Stimulated activated CD8-positive, alpha-beta memory T cell treated with anti-CD3 and anti-CD28 coated beads, Interleukin-12 subunit alpha, Interleukin-12 subunit beta, amount 100 ng/mL, for 4 hours (primary cell): ENCODE results near the gene P3H4.

Experiments used
- DNase-seq: peaks from one replicate; pipeline ENCODE4 v3.0.0-alpha.2; 2020; ENCODE audit warnings: low read depth

P3H4 gene

DNA sequence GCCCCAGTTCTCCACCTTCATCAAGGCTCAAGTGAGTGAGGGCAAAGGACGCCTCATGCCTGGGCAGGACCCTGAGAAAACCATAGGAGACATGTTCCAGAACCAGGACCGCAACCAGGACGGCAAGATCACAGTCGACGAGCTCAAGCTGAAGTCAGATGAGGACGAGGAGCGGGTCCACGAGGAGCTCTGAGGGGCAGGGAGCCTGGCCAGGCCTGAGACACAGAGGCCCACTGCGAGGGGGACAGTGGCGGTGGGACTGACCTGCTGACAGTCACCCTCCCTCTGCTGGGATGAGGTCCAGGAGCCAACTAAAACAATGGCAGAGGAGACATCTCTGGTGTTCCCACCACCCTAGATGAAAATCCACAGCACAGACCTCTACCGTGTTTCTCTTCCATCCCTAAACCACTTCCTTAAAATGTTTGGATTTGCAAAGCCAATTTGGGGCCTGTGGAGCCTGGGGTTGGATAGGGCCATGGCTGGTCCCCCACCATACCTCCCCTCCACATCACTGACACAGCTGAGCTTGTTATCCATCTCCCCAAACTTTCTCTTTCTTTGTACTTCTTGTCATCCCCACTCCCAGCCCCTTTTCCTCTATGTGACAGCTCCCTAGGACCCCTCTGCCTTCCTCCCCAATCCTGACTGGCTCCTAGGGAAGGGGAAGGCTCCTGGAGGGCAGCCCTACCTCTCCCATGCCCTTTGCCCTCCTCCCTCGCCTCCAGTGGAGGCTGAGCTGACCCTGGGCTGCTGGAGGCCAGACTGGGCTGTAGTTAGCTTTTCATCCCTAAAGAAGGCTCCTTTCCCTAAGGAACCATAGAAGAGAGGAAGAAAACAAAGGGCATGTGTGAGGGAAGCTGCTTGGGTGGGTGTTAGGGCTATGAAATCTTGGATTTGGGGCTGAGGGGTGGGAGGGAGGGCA lies 10.7 kb upstream of the P3H4 start:
- no peak for DNase-seq

DNA sequence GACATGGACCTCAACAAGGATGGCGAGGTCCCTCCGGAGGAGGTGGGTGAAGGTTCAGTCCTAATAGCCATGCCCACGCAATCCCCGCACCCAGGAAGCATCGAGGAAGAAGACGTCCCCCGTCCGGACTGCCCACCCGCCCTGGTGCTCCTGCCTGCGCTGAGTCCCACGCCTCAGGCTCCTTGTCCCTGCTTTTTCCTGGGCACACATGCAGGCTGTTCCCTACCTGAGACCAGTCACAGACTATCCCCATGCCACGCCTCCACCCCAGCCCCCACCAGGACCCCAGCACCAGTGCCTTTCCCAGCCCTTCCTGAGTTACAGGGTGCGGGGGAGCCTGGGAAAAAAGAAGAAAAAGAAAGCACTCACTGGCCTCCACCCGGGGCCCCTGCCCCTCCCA lies 10.0 kb upstream of the P3H4 start:
- DNase-seq: no peak

DNA sequence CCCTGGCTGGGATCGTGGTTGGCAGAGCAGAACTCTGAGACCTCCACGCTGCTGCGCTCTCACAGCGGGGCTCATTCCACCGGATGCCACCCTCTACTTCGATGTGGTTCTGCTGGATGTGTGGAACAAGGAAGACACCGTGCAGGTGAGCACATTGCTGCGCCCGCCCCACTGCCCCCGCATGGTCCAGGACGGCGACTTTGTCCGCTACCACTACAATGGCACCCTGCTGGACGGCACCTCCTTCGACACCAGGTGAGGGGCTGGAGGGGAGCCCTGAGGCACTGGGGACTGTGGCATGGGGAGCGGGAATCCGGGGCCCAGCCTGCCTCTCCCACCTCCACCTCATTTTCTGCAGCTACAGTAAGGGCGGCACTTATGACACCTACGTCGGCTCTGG lies 6.3 kb upstream of the P3H4 start:
- DNase-seq: no peak

DNA sequence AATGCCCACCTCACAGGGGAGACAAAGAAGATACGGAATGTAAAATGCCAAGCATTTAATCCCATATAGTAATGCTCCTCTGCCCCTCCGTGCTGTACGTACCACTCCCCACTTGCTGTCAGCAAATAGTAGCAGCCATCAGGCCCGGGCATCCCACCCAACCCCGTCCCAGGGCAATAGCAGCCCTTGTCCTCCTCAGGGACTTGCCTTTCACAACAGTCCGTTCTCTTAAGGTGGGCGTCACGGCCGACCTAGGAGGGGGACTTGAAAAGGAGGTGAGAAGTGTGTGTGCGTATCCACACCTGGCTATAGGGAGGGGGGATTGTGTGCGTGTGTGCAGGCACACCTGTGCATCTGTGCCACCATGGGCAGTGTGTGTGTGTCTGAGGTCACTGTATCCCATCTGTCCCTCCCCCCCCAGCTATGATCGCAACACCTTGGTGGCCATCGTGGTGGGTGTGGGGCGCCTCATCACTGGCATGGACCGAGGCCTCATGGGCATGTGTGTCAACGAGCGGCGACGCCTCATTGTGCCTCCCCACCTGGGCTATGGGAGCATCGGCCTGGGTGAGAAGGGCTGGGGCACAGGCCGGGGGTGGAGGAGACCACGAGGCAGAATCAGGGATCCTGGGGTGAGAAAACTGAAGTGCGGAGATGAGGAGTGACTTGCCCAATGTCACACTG lies 5.0 kb upstream of the P3H4 start:
- DNase-seq: no peak

DNA sequence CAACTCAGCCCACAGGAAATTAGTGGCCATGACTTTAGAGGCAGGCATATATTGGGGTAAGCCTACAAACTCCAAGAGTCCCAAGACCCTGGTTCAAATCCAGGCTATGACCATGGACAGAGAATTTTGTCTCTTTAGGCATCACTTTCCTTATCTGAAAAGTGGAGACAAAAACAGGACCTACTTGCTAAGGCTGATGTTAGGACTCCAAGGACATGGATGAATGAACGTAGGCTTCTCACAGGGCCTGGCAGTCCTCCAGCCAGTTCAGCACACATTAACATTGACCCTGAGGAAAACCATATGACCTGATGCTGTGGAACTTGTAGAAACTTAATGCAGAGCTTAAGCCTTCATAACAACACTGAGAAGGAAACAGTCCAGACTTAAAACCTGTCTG lies 2.4 kb upstream of the P3H4 start:
- DNase-seq: no peak

DNA sequence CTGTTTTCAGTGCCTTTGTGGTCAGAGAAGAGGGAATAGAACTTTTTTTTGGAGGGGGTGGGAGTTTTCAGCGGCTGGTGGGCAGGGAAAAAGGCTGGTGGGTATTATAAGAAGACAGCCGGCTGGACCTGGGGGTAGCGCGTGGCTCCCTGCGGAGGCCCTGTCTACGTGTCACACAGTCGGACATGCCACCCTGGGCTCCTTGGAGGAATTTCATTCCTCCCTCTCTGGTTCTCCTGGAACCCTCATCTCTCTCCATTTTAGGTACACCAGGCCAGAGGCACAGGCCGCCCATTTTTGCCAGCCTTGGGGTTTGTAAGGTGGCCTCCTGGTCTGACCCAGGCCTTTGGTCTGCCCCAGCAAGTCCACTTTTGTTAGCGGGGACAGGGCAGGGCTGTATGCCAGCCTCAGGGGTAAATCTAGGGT lies 2.0 kb upstream of the P3H4 start:
- no peak for DNase-seq

DNA sequence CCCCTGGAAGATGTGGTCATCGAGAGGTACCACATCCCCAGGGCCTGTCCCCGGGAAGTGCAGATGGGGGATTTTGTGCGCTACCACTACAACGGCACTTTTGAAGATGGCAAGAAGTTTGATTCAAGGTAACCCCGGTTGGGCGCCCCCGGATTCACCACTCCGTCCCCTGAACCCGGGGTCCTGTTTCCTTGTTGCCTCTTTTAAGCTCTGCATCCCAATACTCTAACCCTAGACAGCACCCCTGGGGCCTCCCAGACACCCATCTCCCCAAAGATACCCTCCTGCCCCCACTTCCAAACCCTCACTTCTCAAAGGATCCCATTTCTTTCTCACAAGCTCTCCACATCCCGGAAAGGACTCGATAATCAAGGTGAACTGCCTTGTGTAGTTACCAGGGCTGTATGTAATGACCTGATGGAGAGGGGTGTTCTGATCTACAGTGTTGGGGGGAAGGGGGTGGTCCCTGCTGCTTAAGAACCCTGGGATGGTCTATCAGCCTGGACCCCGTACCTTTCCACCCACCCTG lies 1.5 kb upstream of the P3H4 start:
- DNase-seq: no peak

DNA sequence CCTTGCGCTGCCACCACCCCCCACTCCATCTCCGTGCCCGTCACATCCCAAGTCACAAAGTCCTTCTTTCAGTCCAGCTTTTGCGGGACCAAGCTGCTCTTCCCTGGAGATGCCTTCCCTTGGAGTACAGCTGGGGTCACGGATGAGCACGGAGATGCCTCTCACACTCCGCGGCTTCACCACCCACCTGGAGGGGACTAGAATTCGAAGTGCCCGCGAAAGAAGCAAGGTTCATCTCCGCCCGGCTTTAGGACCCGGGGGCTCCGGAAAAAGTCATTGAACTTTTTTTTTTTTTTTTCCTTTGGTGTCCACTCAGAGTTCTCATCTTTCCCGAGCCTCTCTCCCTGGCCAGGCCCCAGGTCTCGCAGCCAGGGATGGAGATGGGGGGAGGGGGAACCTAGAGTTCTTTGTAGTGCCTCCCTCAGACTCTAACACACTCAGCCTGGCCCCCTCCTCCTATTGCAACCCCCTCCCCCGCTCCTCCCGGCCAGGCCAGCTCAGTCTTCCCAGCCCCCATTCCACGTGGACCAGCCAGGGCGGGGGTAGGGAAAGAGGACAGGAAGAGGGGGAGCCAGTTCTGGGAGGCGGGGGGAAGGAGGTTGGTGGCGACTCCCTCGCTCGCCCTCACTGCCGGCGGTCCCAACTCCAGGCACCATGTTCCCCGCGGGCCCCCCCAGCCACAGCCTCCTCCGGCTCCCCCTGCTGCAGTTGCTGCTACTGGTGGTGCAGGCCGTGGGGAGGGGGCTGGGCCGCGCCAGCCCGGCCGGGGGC lies 817 bp upstream of the P3H4 start, which contains the start of gene FKBP10:
TSS of gene FKBP10 (plus strand) at position 624 of the 771 bp plus-strand sequence. CDS start at position 655, 31 bp downstream.
- peak; percentile 25 for DNase-seq

DNA sequence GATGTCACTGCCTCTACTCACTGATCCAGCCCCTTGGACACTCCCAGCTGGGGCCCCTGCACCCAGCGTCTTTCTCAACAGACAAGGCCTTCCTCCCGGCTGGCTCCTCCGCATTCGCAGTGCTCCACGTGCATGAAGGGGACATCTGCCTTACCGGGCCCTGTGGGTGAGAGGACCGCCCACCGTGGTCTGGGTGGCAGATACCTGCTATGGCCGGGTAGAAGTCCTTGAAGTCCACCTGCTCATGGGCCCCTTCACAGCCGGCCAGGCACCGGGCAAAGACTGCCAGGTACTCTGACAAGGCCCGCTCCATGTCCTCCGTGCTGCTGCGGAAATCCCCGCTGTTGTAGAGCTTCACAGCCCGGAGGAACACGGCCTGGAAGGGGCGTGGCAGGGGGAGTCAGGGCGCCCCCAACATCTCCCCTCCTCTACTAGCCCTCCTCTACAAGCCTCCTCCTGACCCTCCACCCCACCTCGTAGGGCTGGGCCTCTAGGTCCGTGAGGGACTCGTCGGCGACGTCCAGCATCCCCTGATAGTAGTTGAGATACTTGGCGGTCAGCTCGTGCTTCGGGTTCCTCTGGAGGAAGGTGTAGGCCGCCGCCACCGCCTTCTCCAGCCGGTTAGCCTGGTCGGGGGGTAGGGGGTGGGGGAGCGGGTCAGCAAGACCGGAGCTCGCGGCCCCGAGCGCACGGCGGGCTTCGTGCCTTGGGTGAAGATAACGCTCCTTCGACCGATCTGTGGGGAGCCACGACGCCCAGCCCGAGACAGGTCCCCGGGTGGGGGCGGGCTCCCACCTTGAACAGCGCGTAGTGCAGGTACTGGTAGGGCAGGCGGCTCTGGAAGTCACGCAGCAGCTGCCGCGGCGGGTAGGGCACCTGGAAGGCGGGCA lies 845 bp downstream of the P3H4 start:
- no peak for DNase-seq

DNA sequence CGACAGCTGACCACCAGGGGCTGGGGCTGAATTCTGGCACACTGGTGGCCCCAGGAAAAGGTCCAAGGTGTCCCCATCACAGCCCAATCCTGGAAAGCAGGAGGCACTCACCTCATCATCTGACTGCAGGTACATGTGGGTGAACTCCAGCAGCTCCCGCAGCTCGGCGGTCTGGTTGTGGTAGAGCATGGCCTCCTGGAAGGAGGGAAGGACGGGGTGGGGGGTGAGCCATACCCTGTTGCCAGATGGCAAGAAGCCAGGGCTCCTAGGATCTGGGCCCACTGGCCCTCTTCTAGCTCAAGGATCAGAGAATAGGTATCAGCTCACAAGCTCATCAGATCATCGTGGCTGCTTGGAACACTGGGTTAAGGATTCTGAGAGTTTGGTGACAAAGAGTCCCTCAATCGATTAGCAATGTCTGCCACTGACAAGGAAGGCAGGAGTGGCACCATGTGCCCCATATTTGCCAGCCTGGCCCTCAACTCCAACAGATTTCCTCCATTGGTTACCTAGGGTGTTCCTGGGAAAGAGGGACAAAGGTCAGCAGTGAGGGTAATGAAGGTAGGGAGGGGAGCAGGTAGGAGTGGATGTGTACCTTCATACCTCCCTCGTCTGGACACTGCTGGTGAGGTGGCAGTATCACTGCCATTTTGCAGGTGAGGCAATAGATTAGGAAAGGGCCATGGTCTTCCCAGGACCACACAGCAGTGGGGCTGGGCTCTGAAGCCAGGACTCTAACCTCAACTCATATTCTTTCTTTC lies 4.9 kb downstream of the P3H4 start:
- no peak for DNase-seq

DNA sequence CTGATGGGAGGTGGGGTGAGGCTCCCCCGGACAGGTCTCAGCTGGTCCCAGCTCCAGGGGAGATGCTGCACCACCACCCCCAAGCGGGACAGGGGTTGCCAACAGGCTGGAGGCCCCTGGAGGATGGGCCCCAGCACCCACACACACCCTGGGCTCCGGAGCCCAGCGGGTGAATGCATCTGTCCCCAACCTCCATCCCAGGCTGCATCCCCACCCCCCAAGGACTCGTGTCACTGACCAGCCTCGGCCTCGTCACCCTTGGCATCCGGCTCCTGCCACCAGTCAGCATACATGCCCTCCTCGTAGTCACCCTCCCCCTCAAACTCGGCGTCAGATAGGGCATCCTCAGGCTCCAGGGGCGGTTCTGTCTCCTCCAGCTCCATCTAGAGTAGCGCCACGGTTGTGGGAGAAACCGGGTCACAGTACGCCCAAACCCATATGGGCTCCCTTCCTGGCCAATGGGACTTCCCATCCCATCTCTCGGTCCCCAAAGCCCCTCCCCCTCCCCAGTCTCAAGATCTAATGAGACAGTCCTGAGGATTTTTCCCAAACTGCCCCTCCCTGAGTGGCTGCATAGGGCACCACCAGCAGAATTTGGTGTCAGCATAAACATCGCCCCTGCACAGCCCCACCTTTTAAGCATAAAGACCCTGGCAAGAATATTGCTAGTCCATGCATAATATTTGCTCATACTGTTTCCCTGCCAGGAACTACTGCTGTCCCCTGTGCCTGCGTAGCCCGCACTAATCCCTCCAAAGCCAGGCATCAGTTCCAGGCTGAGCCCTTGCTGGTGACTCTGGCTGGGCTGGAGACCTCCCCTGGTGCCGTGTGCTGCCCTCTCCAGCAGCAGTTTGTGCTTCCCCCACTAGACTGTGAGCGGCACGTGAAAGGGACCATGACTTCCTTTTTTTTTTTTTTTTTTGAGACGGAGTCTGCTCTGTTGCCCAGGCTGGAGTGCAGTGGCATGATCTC lies 8.4 kb downstream of the P3H4 start:
- no peak for DNase-seq

DNA sequence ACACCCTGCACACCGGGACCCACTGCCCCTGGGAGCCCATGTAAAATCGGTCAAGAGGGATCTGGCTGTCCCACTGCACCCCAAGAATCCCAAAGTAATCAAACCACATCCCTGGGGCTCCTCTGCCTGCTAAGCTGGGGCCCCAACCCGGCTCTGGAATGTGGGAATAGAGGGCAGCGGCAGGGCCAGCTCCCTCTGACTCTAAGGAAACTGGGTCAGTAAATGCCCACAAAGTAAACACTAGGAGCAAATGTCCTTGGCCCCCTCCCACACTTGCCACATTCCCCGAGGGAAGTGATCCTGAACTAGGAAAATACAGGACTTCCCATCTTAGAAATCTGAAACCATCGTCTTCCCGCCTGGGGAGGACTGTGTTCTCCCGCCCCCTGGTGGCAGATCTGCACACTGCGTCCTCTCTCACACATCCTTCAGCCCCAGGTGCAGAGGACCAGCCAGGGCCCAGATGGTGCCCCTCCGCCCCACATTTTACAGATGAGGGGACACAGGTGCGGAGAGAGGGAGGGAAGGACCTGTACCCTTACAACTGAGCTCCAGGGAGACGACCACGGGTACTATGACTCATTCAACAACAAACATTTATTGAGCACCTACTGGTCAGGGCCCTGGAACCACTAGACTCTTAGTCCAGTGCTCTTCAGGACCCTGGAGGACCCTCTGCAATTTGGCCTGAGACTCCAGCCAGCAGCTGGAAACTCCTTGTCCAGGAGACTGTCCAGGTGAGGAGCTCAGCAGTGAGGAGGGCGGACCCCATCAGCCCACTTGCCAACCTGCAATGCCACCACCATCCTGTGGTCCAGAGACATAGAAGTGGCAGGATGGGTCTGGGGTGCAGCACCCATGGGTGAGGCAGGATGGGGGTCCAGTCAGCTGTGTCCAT lies 10.1 kb downstream of the P3H4 start:
- DNase-seq: peak; percentile 46

DNA sequence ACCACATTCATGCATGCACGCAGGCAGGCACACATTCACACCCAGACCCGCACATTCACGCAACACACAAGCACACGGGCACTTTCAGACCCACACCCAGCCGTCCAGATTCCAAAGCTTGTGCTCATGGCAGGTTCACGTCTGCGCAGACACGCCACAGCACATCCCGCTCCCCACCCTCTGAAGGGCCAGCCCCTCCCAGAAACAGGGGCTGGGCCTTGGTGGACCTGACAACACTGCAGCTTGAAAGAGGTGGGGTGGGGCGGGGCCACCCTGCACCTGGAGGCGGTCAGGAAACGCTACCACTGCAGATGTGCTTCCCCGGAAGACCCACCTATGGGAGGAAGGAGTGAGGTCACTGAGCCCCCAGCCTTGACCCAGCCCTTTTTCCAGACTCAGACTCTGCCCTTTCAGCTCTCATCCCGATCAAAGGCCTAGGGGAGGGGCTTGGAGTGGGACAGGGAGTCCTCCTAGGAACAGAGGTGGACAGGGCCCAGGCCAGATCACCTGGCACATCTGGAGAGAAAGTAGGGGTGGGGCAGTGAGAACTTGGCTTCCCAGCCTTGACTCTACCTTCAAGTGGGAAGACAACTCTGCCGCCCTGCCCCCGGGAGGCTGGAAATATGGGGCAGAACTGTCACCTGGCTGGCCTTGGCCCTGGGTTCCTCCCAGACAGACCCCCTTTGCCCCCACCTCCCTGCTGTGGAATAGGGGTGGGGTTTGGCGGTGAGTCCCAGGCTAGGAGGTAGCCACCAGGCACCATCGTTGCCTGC lies 11.0 kb downstream of the P3H4 start:
- no peak for DNase-seq

DNA sequence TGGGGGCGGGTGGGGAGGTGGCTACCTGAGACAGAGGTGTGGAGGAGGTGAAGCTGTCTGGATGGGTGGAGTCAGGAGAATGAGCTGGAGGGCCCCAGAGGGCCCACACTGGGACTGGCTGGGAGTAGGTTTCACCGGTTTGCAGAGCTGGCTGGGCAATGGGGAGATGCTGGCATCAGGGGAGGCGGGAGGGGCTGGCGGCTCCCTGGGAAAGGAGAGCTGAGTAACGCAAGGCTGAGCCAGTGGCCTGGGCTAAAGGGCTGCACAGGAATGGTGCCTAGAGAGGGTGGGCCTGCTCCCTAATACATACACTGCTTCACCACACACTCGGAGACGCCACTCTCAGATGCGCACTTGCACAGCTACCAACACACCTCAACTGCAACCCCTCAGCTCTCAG lies 12.4 kb downstream of the P3H4 start:
- DNase-seq: no peak

DNA sequence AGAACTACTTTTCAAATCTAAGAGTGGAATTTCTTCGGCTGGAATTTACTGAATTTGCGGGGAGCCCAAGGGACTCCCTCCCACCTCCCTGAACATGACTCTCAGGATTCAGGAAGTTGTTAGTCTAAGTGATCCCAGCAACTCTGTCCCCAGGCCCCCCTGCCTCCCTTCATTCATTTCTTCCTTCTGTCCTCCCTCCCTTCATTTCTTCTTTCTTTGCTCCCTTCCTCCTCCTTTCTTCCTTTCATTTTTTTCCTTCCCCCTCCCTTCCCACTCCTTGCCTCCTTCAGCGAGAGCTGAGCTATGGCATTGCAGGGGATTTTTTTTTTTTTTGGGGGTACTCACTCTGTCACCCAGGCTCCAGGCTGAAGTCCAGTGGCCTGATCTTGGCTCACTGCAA lies 14.4 kb downstream of the P3H4 start:
- no peak for DNase-seq

DNA sequence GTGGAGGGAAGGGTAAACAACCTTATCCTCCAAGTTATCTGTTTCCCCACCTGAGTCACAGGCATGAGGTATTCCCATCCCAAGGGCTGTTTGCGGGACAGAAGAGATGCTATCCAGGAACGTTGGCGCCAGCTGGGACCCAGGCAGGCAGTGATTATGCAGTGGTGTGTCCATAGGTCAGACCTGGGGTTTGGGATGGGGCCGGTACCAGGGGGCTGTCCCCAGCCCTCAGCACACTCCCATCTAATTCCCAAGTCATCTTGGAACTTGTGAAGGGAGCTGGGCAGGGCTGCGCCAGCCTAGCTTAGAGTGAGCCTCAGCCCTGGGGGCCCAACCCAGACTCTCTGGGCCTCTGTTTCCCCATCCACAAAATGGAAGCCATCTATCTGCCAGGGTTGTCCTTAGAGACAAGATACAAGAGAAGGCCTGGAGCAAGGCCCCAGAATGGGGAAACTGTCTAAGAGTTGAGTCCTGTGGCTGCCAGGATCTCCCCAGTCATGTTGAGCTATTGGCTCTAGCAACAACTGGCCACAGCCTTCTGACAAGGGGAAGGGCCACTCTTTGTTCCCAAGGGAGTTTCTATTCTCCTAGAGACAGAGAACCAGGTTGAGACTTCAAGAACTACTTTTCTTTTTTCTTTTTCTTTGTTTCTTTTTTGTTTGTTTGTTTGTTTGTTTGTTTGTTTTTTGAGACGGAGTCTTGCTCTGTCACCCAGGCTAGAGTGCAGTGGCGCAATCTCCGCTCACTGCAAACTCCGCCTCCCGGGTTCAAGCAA lies 15.4 kb downstream of the P3H4 start:
- no peak for DNase-seq

DNA sequence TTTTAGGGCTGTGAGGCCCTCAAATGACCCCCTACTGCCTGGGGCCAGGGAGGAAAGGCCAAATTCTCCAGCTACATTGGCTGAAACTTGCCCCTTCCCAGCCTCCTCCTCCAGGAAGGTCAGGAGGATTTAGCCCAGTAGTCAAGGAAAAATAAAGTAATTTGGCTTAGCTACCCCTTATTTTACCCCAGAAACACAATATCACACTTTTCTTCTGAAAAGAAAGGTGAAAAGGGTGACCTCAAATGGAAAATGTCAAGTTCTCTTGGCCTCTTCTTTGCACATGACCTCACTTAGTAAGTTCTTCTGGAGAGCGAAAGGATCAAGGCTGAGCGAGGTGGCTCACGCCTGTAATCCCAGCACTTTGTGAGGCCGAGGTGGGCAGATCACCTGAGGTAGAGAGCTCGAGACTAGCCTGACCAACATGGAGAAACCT lies 17.2 kb downstream of the P3H4 start:
- no peak for DNase-seq
